Amniotic epithelial cell (primary cell): ENCODE results near the gene EGFR.

Experiments used
- DNase-seq: peaks from one replicate; pipeline ENCODE4 v3.0.0-alpha.2; 2010; ENCODE audit warnings: low read depth

Gene EGFR

DNA sequence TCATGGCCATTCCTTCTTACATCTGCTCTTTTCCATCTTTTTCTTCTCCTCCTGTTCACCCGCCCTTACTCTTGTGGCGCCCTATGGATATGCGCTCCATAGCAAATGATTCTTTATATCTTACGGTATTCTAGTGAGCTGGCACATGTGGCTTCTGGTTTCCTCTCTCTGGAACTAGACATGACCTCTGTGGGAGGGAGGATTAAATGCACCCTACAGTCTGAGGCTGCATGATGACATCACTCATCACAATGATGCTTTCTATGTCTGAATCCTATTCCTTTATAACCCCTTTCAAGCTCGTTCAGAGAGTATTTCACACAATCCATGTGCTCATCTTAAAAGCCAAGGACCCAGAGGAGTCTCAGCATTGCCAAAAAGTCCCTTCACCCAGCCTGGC lies 153.3 kb downstream of the EGFR start:
- DNase-seq: peak; percentile 64

DNA sequence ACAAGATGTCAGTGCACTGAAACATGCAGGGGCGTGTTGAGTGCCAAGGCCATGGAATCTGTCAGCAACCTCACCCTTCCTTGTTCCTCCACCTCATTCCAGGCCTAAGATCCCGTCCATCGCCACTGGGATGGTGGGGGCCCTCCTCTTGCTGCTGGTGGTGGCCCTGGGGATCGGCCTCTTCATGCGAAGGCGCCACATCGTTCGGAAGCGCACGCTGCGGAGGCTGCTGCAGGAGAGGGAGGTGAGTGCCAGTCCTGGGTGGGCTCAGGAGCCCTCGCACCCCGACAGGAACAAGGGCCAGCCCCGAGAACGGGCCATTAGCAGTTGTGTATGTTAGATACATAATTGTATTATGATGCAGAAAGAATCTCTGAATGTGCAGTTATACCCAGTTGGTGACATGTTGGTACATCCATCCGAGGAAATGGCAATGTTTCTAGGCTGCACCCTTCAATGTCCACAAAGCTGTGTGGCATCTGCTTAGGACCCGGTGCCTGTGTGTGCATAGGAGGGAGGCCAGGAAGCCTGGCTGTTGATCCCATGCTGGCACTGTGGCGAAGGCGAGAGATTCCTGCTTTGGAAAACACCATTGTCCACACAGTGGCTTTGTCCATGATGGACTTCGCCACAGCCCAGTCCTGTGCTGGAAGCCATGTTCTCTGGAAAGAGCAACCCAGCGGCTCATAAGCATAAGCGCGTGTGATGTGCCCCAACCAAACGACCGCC lies 154.2 kb downstream of the EGFR start:
- DNase-seq: no peak

DNA sequence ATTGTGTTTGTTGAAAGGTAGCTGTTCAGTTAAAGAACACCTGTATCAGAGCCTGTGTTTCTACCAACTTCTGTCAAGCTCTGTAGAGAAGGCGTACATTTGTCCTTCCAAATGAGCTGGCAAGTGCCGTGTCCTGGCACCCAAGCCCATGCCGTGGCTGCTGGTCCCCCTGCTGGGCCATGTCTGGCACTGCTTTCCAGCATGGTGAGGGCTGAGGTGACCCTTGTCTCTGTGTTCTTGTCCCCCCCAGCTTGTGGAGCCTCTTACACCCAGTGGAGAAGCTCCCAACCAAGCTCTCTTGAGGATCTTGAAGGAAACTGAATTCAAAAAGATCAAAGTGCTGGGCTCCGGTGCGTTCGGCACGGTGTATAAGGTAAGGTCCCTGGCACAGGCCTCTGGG lies 154.9 kb downstream of the EGFR start:
- DNase-seq: no peak

DNA sequence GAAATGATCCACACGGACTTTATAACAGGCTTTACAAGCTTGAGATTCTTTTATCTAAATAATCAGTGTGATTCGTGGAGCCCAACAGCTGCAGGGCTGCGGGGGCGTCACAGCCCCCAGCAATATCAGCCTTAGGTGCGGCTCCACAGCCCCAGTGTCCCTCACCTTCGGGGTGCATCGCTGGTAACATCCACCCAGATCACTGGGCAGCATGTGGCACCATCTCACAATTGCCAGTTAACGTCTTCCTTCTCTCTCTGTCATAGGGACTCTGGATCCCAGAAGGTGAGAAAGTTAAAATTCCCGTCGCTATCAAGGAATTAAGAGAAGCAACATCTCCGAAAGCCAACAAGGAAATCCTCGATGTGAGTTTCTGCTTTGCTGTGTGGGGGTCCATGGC lies 155.6 kb downstream of the EGFR start:
- no peak for DNase-seq

DNA sequence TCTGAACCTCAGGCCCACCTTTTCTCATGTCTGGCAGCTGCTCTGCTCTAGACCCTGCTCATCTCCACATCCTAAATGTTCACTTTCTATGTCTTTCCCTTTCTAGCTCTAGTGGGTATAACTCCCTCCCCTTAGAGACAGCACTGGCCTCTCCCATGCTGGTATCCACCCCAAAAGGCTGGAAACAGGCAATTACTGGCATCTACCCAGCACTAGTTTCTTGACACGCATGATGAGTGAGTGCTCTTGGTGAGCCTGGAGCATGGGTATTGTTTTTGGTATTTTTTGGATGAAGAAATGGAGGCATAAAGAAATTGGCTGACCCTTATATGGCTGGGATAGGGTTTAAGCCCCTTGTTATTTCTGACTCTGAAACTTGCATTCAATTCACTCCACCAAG lies 156.0 kb downstream of the EGFR start:
- DNase-seq: no peak

DNA sequence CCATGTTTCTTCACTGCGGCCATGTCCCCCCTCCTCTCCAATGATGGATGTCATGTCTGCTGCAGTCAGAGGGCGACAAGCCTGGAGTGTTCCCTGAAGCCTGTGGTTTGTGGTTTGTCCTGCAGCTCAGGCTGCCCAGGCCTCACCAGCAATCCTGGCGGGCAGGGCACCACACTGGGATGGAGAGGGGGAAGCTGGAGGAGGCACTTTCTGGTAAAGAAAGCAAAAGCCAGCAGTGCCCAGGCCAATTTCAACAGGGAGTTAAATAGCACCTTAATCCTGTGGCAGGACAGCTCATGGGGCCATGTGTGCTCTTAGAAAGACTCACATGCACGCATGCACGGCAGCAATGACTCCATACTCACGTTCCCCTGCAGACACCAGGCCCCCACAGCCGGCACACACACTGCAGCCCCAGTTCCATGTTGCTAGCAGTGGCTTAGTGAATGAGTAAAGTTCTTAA lies 158.3 kb downstream of the EGFR start:
- DNase-seq: peak; percentile 44

DNA sequence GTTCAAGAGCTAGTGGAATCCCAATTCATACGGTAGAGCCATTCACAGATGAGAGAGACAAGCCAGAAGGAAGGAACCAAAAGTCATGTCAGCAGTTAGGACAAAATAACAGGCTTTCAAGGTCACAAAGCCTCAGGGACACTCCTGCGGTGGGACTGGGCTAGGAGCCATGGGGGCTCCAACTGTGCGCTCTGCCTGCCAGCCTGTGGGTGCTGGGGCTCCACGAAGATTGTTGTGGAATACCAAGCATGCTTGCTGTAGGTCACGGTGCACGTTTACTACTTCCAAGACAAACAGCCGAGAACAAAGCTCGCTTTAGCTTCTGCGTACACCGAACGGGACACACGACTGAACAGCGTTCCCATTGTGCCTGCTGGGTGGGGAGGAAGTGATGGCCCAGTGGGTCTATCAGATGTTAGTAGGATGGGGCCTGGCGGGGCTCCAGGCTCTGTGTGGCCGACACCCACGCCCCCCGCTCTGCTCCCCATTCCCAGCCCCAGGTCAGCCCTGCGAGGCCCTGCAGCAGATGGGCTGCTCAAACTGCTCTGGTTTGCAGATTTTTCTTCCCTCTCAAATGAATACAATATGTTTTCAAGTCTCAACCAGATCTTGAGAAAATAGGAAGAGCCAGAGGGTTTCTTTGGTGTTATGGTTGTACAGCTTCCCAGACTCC lies 158.9 kb downstream of the EGFR start:
- DNase-seq: no peak

DNA sequence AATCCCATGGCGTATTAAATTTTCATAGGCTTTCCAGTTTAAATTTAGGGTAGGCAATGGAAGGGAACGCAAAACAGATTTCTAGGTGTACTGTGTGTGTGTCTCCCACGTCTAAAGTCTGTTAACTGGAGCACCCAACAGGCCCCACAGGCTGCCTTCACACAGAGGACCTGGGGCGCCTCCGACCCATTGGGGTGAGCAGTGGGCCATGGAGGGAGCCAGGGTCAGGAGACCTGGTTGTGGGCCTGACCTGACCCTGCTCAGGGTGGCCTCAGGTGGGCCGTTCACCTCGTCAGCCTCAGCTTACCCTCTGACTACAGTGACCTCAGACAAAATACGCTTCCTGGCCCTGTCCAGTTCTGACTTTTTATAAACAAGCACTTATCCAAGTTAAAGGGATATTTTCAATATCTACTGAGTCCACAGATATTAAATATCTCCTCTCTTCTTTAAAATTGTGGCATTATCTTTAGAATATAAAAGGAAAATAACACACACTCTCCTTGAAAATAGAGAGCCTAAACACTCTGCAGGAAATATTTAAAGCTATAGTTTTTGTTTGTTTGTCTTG lies 159.6 kb downstream of the EGFR start:
- no peak for DNase-seq

DNA sequence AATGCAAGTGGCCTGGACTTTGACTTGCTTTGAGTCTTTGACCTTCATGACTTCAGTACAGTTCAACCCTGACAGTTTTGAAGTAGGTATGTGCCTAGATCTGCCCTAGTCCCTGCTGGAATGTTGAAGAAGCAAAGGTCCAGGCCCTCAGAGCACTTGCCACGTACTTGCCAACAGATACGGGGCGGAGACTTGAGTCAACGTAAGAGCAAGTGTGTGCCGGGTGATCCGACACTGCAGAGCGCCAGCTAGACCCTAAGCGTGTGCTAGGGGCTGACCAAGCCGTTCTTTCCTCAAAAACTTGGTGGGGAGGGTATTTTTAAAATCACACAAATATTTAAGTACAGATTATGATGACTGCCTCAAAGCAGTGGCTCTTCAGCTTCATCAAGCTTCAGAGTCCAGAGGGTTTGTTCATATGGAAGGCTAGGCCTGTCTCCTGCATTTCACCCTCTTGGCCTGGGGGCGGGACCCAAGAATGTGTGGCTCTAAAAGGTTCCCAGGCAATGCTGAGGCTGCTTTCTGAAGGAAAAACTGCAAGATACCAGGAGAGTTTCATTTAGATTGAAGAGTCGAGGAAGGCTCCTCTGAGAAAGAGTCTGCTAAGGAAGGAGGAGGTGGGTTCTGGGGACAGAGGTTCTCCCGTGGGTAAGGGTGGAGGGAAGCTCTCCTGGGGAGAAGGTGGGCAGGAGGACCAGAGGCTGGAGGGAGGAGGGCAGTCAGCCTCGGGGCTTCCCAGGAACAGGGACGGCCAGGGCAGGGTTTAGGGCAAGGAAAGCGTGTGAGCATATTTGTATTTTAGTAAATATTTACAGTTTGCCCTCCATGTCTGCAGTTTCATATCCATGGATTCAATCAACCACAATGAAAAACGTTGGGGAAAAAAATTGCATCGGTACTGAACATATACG lies 160.3 kb downstream of the EGFR start:
- DNase-seq: no peak

DNA sequence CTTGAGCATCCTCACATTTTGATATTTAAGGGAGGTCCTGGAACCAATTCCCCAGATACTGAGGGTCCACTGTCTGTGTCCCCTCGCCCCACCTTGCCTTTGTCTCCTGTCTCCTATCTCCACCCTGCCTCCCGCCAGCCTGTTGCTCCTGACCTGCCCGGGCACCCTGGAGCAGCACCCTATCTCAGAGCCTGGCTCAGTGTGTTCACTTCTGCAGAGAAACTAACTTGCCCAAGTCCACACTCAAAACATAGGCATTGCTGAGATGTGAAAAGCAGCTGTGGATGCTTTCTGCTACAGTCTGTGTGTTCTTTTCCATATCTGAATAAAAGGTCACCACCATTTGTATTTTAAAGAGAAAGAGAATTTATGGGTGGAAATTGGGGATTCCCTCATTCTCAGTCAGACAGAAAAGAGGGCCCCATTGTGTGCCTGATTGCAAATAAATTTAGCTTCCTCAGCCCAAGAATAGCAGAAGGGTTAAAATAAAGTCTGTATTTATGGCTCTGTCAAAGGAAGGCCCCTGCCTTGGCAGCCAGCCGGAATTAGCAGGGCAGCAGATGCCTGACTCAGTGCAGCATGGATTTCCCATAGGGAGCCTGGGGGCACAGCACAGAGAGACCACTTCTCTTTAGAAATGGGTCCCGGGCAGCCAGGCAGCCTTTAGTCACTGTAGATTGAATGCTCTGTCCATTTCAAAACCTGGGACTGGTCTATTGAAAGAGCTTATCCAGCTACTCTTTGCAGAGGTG lies 161.3 kb downstream of the EGFR start:
- no peak for DNase-seq

DNA sequence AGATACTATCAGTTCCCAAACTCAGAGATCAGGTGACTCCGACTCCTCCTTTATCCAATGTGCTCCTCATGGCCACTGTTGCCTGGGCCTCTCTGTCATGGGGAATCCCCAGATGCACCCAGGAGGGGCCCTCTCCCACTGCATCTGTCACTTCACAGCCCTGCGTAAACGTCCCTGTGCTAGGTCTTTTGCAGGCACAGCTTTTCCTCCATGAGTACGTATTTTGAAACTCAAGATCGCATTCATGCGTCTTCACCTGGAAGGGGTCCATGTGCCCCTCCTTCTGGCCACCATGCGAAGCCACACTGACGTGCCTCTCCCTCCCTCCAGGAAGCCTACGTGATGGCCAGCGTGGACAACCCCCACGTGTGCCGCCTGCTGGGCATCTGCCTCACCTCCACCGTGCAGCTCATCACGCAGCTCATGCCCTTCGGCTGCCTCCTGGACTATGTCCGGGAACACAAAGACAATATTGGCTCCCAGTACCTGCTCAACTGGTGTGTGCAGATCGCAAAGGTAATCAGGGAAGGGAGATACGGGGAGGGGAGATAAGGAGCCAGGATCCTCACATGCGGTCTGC lies 162.2 kb downstream of the EGFR start:
- DNase-seq: no peak

DNA sequence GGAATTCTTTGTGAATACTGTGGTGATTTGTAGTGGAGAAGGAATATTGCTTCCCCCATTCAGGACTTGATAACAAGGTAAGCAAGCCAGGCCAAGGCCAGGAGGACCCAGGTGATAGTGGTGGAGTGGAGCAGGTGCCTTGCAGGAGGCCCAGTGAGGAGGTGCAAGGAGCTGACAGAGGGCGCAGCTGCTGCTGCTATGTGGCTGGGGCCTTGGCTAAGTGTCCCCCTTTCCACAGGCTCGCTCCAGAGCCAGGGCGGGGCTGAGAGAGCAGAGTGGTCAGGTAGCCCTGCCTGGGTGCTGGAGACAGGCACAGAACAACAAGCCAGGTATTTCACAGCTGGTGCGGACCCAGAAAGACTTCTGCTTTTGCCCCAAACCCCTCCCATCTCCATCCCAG lies 162.9 kb downstream of the EGFR start:
- no peak for DNase-seq

DNA sequence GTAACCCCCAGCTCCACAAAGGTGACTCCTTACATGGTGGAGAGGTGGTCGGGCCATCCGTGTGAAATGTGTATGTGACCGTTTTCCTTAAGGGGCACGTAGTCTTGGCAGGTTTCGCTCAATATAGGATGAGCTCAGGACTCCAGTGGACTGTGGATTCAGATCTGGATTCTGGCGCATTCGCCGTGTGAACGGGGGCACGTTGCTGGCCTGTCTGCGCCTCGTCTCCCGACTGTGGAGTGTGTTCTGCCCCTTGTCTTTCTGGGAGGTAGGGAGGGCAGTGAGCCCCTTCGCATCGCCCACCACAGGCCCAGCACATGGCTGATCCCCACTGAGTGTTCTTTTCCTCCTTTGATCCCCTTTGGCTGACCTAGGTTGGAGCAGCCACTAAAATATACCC lies 165.1 kb downstream of the EGFR start:
- DNase-seq: no peak

DNA sequence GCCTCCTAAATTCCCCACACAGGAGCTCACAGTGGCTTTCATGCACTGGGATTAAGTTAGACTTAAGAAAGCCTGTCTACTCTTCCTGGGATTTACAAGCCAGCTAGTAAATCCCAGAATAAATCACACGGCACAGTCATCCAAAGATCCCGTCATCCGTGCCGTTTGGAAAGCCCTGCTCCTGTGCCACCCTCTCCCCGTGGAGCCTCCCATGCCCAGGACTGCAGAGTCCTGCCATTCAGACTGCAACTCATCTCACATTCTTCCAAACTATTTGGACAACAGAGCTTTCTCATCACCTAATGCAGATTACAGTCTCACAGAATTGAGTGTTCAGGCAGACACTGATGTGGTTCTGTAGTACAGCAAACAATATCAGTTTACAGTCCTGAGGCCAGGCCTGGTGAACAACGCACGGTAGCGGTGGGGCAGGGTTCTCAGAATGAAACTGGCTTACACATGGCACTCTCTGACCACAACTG lies 166.5 kb downstream of the EGFR start:
- peak; percentile 79 for DNase-seq

DNA sequence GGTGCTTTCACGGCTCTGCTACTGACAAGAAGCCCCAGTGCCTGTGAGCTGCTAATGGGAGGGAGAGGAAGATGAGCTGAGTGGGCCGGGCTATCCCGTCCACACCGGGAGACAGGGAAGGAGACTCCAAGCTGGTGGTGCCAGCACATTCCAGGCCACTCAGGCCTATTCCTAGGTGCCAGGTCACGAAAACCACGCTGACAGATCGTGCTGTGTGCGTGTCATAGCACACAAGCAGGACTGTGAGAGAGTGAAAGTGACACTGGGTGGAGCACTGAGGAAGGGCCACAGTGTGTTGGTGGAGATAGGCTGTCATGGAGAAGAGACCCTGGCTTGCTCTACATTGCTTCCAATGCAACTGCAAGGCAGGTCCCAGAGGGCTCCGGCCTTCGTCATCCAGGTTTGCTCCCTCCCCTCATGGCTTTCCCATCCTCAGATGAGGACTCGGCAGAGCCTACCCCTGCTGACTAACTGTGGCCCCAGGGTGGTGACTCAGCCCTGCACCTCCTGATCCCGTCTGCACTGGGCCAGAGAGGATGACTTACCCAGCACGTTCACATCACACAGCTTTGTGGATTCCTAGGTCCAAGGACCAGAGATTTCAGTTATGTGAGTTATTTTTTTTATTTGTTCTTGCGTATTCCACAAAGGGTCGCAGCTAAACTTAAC lies 167.3 kb downstream of the EGFR start:
- peak; percentile 88 for DNase-seq

DNA sequence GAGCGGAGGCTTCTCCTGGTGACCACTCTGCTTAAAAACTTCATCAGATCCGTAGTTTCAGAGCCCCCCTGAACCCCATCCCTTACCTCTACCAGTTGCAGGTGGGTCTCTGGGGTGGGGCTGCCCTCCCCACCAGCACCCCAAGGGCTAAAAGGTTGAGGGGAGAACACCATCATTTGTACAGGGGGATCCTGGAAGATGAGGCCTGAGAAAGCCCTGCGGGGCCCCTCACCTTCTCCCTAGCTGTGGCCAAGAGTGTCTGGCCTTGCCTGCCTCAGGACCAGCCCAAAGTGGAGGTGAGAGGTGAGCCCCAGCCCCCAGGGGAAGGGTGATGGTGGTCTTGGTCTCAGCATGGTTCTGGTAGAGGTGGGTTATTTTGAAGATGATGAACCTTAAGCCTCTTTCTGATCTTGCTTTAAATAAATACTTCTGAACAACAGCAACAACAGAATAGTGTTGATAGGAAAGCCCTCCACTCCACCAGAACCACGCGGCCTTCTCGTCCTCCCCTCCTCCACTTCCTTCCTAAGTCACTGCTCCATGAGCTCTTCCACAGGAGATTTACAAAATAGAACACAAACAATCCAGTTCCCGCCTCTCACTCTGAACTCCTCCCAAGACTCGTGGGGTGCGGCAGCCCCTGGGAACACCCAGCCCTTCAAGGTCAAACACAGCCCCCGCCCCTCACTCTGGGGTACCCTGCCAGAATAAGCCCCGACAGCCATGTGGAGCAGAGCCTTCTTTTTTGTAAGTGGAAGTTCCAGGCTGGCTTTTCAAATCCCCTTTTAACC lies 169.1 kb downstream of the EGFR start:
- peak; percentile 40 for DNase-seq

DNA sequence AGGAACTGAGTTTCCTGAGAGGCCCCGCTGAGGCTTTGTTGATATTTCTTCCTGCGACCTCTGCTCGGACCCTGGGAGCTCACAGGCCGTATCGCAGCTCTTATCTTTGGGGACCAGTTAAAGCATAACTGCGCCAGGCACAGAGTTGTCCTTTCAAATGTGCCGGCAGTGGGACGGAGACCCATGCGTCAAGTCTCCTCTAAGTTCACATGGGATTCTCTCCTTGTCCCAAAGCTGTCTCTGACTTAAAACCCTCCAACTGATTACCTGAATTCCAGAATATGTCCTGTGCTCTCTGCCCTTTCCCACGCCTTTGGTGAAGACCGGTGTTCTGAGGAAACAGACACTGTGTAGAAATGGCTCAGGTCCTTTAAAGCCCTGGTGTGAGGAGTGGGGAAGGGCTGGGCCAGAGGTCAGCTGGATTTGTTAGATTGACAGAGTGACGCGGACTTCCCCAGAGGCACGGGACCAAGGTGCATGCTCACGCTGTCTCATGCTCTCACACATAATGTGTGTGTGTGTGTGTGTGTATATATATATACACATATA lies 169.8 kb downstream of the EGFR start:
- DNase-seq: no peak

DNA sequence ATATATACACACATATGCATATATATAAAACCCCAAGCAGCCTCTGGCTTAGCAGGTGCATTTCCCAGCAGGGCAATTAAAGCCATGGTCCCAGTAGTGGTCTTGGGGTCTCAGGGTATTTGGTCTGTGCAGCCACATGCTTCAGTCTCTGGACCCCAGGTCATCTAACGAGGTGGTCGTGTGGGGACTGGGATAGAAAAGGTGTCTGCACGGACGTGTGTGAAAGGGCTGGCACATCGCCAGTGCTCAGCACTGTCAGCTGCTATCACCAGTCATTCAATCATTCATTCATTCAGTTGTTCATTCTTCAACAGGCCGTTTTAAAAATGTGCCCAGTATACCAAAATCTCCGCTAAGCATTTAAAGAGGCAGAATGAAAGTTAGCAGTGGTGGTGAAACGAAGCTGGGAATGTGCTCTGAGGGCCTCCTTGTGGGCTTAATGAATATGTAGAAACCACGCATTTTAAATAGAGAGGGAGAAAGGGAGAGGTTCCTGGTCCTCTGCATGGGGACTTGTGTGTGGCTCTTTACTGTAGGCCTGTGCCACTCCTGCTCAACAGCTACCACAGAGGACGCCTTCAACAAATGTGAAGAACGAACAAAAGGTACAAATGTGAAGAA lies 170.4 kb downstream of the EGFR start:
- no peak for DNase-seq

DNA sequence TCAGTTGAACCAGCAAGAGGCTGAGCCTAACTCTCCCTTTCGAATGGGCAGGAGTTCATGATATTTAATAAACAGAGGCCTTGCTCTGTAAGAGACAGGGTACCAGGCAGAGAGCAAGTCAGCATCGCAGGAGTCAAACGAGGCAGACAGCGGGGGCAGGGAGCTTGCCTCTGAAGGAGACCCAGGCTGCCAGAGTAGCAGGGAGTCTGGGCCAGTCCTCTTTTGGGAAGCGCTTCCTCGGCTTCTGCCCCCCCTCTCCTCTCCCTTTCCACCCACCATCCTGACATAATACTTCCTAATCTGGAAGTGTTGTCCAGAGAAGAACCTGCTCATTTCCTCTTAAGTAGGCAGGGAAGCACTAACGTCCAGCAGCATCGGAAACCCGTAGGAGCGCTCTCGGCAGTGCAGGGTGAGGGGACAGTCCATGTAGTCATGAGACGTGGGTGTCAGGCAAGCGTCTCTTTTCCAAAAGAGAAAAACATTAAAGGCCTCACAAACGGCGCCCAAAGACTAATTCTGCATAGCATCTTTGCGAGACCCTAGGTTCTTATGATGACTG lies 171.1 kb downstream of the EGFR start:
- no peak for DNase-seq
